Middle frontal gyrus (tissue), 1 donor: ENCODE results near the gene ZNF334.

Experiments used
- DNase-seq: peaks from one replicate; pipeline ENCODE4 v3.0.0-alpha.2; 2015; ENCODE audit warnings: low spot score; ENCODE audit errors: extremely low spot score

Gene ZNF334

DNA sequence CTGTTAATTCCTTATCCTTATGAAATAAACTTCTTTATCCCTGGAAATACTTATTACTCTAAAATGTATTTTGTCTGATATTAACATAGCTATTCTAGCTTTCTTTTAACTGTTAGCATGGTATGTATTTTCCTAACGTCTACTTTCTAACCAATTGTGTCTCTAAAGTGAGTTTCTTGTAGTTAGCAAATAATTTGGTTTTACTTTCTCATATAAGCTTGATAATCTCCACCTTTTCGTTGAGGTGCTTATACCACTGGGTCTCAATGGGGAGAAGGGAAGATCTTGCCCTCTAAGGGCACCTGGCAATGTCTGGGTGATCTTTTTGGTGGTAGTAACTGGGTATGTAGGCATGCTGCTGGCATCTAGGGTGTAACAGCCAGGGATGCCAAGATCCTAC lies 25.7 kb downstream of the ZNF334 start:
- DNase-seq = no peak

DNA sequence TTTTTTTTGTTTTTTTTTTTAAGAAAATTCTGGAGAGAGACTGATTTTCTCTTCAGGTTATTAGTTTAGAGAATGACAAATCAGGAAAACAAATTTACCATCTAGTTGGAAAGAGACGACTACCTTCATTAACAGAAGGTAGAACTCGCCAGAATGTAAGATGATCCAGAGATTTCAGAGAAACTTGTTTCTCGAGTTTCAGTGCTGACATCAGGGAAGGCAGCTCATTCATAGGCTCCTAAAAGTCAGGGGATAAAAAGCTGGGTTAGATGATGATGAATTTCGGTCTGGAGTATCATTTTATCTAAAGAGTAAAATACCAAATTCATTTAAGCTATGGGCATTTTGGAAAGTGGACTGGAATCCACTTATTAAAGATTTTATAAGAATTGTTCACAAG lies 27.9 kb downstream of the ZNF334 start:
- DNase-seq = no peak

GRCh38 chr20:46484954-46485353 lies 28.4 kb downstream of the ZNF334 start:
- no peak for DNase-seq

DNA sequence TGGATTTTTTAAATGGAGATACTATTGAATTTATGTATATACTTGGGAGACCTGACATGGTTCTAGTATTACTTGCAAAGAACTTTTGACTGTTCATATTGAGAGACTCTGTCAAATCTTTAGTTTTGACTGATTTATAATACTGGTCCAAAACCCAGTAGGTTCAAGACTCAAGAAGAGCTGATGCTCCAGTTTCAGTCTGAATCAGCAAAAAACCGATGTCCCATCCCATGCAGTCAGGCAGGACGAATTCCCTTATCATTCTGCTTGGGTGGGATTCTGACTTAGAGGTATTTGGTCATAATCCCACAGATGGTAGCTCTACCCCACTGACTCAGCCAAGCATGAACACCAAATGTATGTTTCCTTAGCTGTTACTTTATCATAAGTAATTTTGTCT lies 29.5 kb downstream of the ZNF334 start:
- no peak for DNase-seq

- no peak for DNase-seq
Observed at GRCh38 chr20:46482864-46483263, 30.5 kb downstream of the ZNF334 start.

- DNase-seq = no peak
Observed at GRCh38 chr20:46477640-46478039, 35.7 kb downstream of the ZNF334 start.

DNA sequence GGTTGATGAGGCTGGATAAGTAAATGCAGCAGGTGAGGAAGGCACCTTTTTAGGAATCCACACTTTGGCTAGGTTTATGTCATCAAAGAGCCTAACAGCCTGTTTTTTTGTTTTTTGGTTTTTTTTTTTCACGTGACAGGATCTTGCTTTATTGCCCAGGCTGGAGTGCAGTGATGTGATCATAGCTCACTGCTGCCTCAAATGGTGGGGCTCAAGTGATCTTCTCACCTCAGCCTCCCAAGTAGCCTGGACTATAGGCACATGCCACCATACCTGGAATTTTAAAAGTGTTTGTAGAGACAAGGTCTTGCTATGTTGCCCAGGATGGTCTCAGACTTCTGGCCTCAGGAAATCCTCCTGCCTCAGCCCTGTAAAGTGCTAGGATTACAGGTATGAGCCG lies 36.1 kb downstream of the ZNF334 start:
- no peak for DNase-seq

- no peak for DNase-seq
Observed at GRCh38 chr20:46468508-46468907, 44.9 kb downstream of the ZNF334 start.

- DNase-seq = no peak
Observed at GRCh38 chr20:46464451-46464850, 48.9 kb downstream of the ZNF334 start.

GRCh38 chr20:46463852-46464251 lies 49.5 kb downstream of the ZNF334 start:
- no peak for DNase-seq

DNA sequence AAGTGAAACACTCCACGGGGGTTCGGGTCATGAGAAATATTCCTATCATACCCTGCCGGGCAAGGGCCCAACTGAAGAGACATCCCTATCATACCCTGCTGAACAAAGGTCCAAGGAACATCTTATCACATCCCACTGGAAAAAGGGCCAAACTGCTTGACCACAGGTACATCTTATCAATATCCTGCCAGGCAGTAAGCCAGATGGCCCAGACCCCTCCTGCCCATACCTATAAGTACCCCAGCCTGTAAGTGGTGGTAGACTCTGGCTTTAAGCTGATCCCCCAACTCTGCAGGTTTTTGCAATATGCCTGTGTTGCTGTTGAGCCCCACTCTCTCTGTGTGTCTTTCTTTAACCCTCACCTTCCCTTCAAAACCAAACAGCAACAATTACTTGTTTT lies 51.6 kb downstream of the ZNF334 start:
- DNase-seq = no peak

- no peak for DNase-seq
Observed at GRCh38 chr20:46458866-46459750, 54.3 kb downstream of the ZNF334 start.

DNA sequence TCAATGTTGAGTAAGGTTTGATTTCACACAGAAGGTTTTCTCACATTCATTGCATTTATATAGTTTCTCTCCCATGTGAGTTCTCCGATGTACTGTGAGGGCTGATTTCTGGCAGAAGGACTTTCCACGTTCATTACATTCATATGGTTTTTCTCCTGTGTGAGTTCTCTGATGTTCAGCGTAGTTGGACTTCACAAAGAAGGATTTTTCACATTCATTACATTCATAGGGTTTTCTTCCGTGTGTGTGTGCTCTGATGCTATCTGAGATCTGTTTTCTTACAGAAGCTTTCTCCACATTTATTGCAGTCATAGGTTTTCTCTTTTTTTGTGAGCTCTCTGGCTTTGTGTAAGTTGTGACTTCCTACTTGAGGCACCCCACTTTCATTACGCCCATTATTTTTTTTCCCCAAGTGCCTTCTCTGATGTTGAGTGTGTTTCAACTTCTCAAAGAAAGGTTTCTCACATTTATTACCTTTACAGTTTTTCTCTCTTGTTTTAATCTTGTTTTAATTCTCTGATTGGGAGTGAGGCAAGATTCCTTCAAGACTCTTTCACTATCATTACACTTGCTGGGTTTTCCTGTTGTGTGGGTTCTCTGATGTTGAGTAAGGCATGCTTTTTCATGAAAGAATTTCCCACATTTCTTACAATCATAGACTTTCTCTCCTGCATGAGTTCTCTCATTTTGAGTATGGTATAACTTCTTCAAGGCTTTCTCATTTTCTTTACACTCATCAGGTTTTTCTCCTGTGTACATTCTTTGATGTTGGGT lies 56.9 kb downstream of the ZNF334 start:
- no peak for DNase-seq

DNA sequence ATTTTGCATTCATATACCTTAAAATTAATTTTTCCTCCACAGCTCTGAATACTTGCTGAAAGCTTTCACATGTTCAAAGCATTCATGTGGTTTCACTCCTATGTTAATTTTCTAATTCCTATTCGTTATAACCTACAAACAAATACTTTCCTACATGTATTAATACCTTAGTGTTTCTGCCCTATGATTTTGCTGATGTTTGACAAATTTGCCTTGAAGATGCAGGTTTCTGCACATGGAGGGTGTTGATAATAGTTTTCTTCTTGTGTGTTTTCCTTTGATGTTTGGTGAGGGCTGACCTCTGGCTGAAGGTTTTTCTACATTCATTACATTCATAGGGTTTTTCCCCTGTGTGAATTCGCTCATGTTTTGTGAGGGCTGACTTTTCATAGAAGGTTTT lies 57.6 kb downstream of the ZNF334 start:
- DNase-seq = no peak
